HCT116 (cell line): ENCODE measurements around the gene MAP3K7CL. TPM values are rescaled to one million over a fixed set of nuclear protein-coding genes. Genes with fewer than 3 reads are reported as not detected.

Experiments
- ATAC-seq: fragments of 200-7000 bp; cut with Tn5 transposase; 2 replicates; pipeline ENCODE4 v1.9.1; 2020; ENCODE audit warnings: mild to moderate bottlenecking, moderate library complexity
- BruUV-seq: library from RNA; stranded (reverse); fragments of 400-500 nt; replicated peaks from 2 replicates; lab custom pipeline; 2021; lab: Mats Ljungman, UMichigan
- CTCF ChIA-PET: fragments of 300-600 bp; sonication (Branson Sonifier 250); formaldehyde crosslinking; loops from one replicate; lab custom pipeline; 2021; ENCODE audit warnings: antibody characterized with exemption; lab: Charles Lee
- POLR2A ChIA-PET: fragments of 300-600, 350-600 bp; sonication (Branson Sonifier 250); formaldehyde crosslinking; loops from one replicate; lab custom pipeline; 2021; ENCODE audit warnings: antibody characterized with exemption; lab: Charles Lee
- RAD21 ChIA-PET, 2 experiments: fragments of 300-600 bp; sonication (Branson Sonifier 250); formaldehyde crosslinking; loops; one replicate each; lab custom pipeline; 2023; ENCODE audit warnings: low total read pairs in 2 of 2; ENCODE audit not compliant: uncharacterized antibody in 2 of 2, unreplicated experiment in 2 of 2, low non-redundant PET in 1 of 2; lab: Charles Lee
- DNase-seq: peaks from one replicate; pipeline ENCODE4 v3.0.0-alpha.2; 2010; ENCODE audit warnings: low read depth, low spot score
- H2AFZ ChIP-seq: fragments of 200-600 bp; shearing (Covaris generic), sonication (generic); 2 replicates; pipeline ENCODE4 v1.6.1; 2017; ENCODE audit warnings: low read depth, mixed run types, mixed read lengths, antibody characterized with exemption, low read length; ENCODE audit not compliant: poor library complexity, severe bottlenecking
- H3K27ac ChIP-seq: 2 replicates; pipeline ENCODE4 v1.5.1; 2012; ENCODE audit warnings: low read depth, low read length
- H3K27me3 ChIP-seq: fragments of 200-600 bp; sonication (generic); 2 replicates; pipeline ENCODE4 v1.6.1; 2016; ENCODE audit warnings: mixed run types, low read length, mixed read lengths; ENCODE audit not compliant: insufficient read depth
- H3K36me3 ChIP-seq, 2 experiments: fragments of 200-500 bp in 1 of 2; fragments of 200-600 bp in 1 of 2; sonication (Bioruptor generic) in 1 of 2; sonication (generic) in 1 of 2; 2 replicates each; pipeline versions ENCODE4 v1.5.1 to v1.6.1; 2014 to 2016; ENCODE audit warnings: low read length in 2 of 2, inconsistent platforms in 1 of 2, mixed read lengths in 1 of 2, mixed run types in 1 of 2; ENCODE audit not compliant: insufficient read depth in 2 of 2, control insufficient read depth in 1 of 2
- H3K4me1 ChIP-seq, 2 experiments: fragments of 200-600 bp in 1 of 2; sonication (generic) in 1 of 2; 2 replicates each; pipeline versions ENCODE4 v1.5.1 to v1.6.1; 2012 to 2017; ENCODE audit warnings: low read length in 2 of 2, inconsistent platforms in 1 of 2, mild to moderate bottlenecking in 1 of 2, mixed read lengths in 1 of 2, mixed run types in 1 of 2, moderate library complexity in 1 of 2; ENCODE audit not compliant: insufficient read depth in 2 of 2, control insufficient read depth in 1 of 2
- H3K4me2 ChIP-seq: fragments of 200-600 bp; sonication (generic); 2 replicates; pipeline ENCODE4 v1.6.1; 2017; ENCODE audit warnings: mixed run types, low read length, mixed read lengths
- H3K4me3 ChIP-seq, 2 experiments: fragments of 200-600 bp in 1 of 2; sonication (generic) in 1 of 2; replicated peaks in 1 of 2; 2 replicates each; pipeline ENCODE4 v1.5.1; 2011 to 2016; ENCODE audit warnings: low read length in 2 of 2, control low read depth in 1 of 2, low read depth in 1 of 2, mild to moderate bottlenecking in 1 of 2, mixed read lengths in 1 of 2, mixed run types in 1 of 2
- H3K79me2 ChIP-seq: fragments of 200-600 bp; sonication (generic); 2 replicates; pipeline ENCODE4 v1.6.1; 2017; ENCODE audit warnings: mild to moderate bottlenecking, mixed run types, low read length, moderate library complexity, mixed read lengths; ENCODE audit not compliant: insufficient read depth
- H3K9ac ChIP-seq: fragments of 200-600 bp; sonication (generic); 2 replicates; pipeline ENCODE4 v1.6.1; 2016; ENCODE audit warnings: low read length, mixed read lengths
- H3K9me2 ChIP-seq: fragments of 200-600 bp; sonication (generic), shearing (Covaris generic); 2 replicates; pipeline ENCODE4 v1.6.1; 2017; ENCODE audit warnings: mixed run types, mild to moderate bottlenecking, moderate library complexity; ENCODE audit not compliant: insufficient read depth
- H3K9me3 ChIP-seq, 2 experiments: fragments of 200-500 bp in 1 of 2; fragments of 200-600 bp in 1 of 2; sonication (Bioruptor generic) in 1 of 2; sonication (generic) in 1 of 2; 2 replicates each; pipeline ENCODE4 v1.6.1; 2014 to 2017; ENCODE audit warnings: low read length in 2 of 2, mixed read lengths in 2 of 2, inconsistent platforms in 1 of 2, low read depth in 1 of 2, mild to moderate bottlenecking in 1 of 2, mixed run types in 1 of 2, moderate library complexity in 1 of 2; ENCODE audit not compliant: control insufficient read depth in 1 of 2, insufficient read depth in 1 of 2
- H4K20me1 ChIP-seq: fragments of 200-600 bp; sonication (generic), shearing (Covaris generic); 2 replicates; pipeline ENCODE4 v1.6.1; 2017; ENCODE audit warnings: mixed run types, mild to moderate bottlenecking, moderate library complexity; ENCODE audit not compliant: insufficient read depth
- CBX3 ChIP-seq: IDR thresholded peaks from 2 replicates; pipeline ENCODE4 v1.6.1; 2012; ENCODE audit warnings: low read depth
- CEBPB ChIP-seq: IDR thresholded peaks from 2 replicates; pipeline ENCODE4 v1.6.1; 2012; ENCODE audit warnings: low read depth
- CTCF ChIP-seq, 3 experiments: fragments of 200-600 bp in 1 of 3; sonication (generic) in 1 of 3; IDR thresholded peaks in 2 of 3; conservative IDR thresholded peaks in 1 of 3; 2 replicates each; pipeline ENCODE4 v1.5.1; 2012 to 2017; ENCODE audit warnings: low read depth in 2 of 3, low read length in 2 of 3, antibody characterized with exemption in 1 of 3, borderline replicate concordance in 1 of 3, control low read depth in 1 of 3, mild to moderate bottlenecking in 1 of 3, mixed read lengths in 1 of 3, mixed run types in 1 of 3, moderate library complexity in 1 of 3; ENCODE audit not compliant: insufficient read depth in 1 of 3
- ELF1 ChIP-seq: IDR thresholded peaks from 2 replicates; pipeline ENCODE4 v1.6.1; 2012; ENCODE audit warnings: low read depth, borderline replicate concordance
- EZH2 ChIP-seq: fragments of 200-600 bp; sonication (generic); IDR thresholded peaks from 2 replicates; pipeline ENCODE4 v1.6.1; 2017; ENCODE audit warnings: antibody characterized with exemption, mixed run types
- EZH2phosphoT487 ChIP-seq: fragments of 200-600 bp; IDR thresholded peaks from 2 replicates; pipeline ENCODE4 v1.6.1; 2018; ENCODE audit warnings: antibody characterized with exemption, borderline replicate concordance
- FOSL1 ChIP-seq: IDR thresholded peaks from 2 replicates; pipeline ENCODE4 v1.6.1; 2012; ENCODE audit warnings: low read depth
- POLR2AphosphoS5 ChIP-seq: IDR thresholded peaks from 2 replicates; pipeline ENCODE4 v1.6.1; 2011; ENCODE audit warnings: mild to moderate bottlenecking, low read depth, low read length, moderate library complexity
- SP1 ChIP-seq: IDR thresholded peaks from 2 replicates; pipeline ENCODE4 v1.6.1; 2012; ENCODE audit warnings: low read depth
- SRF ChIP-seq: IDR thresholded peaks from 2 replicates; pipeline ENCODE4 v1.6.1; 2012; ENCODE audit warnings: low read depth
- TCF7L2 ChIP-seq: IDR thresholded peaks from 2 replicates; pipeline ENCODE4 v1.7.0; 2011; ENCODE audit warnings: borderline replicate concordance, inconsistent platforms; ENCODE audit not compliant: insufficient read depth, insufficient read length; ENCODE audit errors: extremely low read depth
- YY1 ChIP-seq: IDR thresholded peaks from 2 replicates; pipeline ENCODE4 v1.6.1; 2011; ENCODE audit warnings: low read length, low read depth, moderate library complexity, mild to moderate bottlenecking; ENCODE audit not compliant: insufficient replicate concordance; ENCODE audit errors: extremely low read depth
- ZFX ChIP-seq: fragments of 450-650 bp; IDR thresholded peaks from 2 replicates; pipeline ENCODE4 v1.6.1; 2017
- intact Hi-C: fragments of 100-400 bp; cut with micrococcal nuclease; formaldehyde crosslinking; loops from 2 replicates; pipeline ENCODE4 v1.10.0; 2022
- total RNA-seq: library from RNA; stranded (reverse); gene quantifications from one replicate; pipeline ENCODE4 v1.2.1, GENCODE V29; 2021; ENCODE audit not compliant: unreplicated experiment
- TF ChIP-seq, protein P1 (sequence below): IDR thresholded peaks from 2 replicates; pipeline ENCODE4 v1.6.1; 2012
- TF ChIP-seq, protein P2 (sequence below): IDR thresholded peaks from 2 replicates; pipeline ENCODE4 v1.6.1; 2012; ENCODE audit warnings: low read depth
- TF ChIP-seq, protein P3 (sequence below): IDR thresholded peaks from 2 replicates; pipeline ENCODE4 v1.6.1; 2012

Gene MAP3K7CL
- total RNA-seq, 1 experiment from 2014 or later, result 0.57 TPM

- intact Hi-C loops, result no loop called here
- Histone ChIP-seq H3K4me3 (no peak overlapping the region), H3K27ac (no peak overlapping the region), H4K20me1 (no peaks in the 10 kb centered on the region), H2AFZ (no peak overlapping the region)
- TF ChIP-seq YY1, result no peak
- TF ChIP-seq ELF1, result no peak
- TF ChIP-seq TCF7L2, result no peak
- TF ChIP-seq SP1, result no peak
- TF ChIP-seq POLR2AphosphoS5, result no peak
- no peak for TF ChIP-seq CEBPB
- no peak for TF ChIP-seq SRF
- TF ChIP-seq, protein P1, sequence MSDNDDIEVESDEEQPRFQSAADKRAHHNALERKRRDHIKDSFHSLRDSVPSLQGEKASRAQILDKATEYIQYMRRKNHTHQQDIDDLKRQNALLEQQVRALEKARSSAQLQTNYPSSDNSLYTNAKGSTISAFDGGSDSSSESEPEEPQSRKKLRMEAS, result no peak
- no peak for TF ChIP-seq CBX3
- TF ChIP-seq, protein P2, sequence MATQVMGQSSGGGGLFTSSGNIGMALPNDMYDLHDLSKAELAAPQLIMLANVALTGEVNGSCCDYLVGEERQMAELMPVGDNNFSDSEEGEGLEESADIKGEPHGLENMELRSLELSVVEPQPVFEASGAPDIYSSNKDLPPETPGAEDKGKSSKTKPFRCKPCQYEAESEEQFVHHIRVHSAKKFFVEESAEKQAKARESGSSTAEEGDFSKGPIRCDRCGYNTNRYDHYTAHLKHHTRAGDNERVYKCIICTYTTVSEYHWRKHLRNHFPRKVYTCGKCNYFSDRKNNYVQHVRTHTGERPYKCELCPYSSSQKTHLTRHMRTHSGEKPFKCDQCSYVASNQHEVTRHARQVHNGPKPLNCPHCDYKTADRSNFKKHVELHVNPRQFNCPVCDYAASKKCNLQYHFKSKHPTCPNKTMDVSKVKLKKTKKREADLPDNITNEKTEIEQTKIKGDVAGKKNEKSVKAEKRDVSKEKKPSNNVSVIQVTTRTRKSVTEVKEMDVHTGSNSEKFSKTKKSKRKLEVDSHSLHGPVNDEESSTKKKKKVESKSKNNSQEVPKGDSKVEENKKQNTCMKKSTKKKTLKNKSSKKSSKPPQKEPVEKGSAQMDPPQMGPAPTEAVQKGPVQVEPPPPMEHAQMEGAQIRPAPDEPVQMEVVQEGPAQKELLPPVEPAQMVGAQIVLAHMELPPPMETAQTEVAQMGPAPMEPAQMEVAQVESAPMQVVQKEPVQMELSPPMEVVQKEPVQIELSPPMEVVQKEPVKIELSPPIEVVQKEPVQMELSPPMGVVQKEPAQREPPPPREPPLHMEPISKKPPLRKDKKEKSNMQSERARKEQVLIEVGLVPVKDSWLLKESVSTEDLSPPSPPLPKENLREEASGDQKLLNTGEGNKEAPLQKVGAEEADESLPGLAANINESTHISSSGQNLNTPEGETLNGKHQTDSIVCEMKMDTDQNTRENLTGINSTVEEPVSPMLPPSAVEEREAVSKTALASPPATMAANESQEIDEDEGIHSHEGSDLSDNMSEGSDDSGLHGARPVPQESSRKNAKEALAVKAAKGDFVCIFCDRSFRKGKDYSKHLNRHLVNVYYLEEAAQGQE, result no peak
- TF ChIP-seq, protein P3, sequence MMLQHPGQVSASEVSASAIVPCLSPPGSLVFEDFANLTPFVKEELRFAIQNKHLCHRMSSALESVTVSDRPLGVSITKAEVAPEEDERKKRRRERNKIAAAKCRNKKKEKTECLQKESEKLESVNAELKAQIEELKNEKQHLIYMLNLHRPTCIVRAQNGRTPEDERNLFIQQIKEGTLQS, result no peak
- TF ChIP-seq EZH2, result no peak
- TF ChIP-seq CTCF (IDR thresholded peaks at IDR 0.05 in 2 of 3, conservative IDR thresholded peaks at IDR 0.05 in 1 of 3; ENCODE audit: borderline replicate concordance in 1 of 3, insufficient read depth in 1 of 3, low read depth in 2 of 3, low read length in 2 of 3), result no peak
- no peak for TF ChIP-seq ZFX
- no peak for TF ChIP-seq EZH2phosphoT487
- TF ChIP-seq FOSL1, result no peak
- TF ChIP-seq, all 23 proteins: peak for 0
- H3K27me3 ChIP-seq, result no peaks in the 10 kb centered on the region
- ATAC-seq (no peak), DNase-seq (no peak)
- ChIA-PET RAD21 (no interaction called here), POLR2A (no interaction called here), CTCF (no interaction called here)
- BruUV-seq, result no TSS peak
- H3K9me3 ChIP-seq, result peaks cover 0 to 6% of the 10 kb centered on the region in 2 experiments; a peak in 1 of 4 replicates
- H3K79me2 ChIP-seq, result no peaks in the 10 kb centered on the region
- no peaks in the 10 kb centered on the region for H3K36me3 ChIP-seq
- peaks cover 0 to 7% of the 10 kb centered on the region in 2 experiments; a peak in 1 of 4 replicates for H3K4me1 ChIP-seq
- H3K9me2 ChIP-seq, result no peaks in the 10 kb centered on the region
- no peak overlapping the region for H3K4me2 ChIP-seq
- no peak overlapping the region for H3K9ac ChIP-seq
Measured at GRCh38 chr21:29205009-29205408, 74.6 kb downstream of the MAP3K7CL start.
